Activated T-cell treated with anti-CD3 and anti-CD28 coated beads, Interleukin-2, amount 50 U/mL, for 72 hours (primary cell): ENCODE results near the gene MYRFL. TPM values are rescaled to one million over a fixed set of nuclear protein-coding genes. Genes with fewer than 3 reads are reported as not detected.
"Not testable (repeated sequence)": the region's sequence is repeated elsewhere in the genome, so short reads cannot be mapped to it uniquely, and the experiment has no call there.

Experiments
- ATAC-seq, 2 donors: fragments of 150-1000 bp; cut with Tn5 transposase; replicated peaks in 1 of 2; 2 replicates each; pipeline ENCODE4 v1.10.0; 2021; ENCODE audit warnings: moderate library complexity in 2 of 2, mild to moderate bottlenecking in 1 of 2
- DNase-seq, 2 donors: peaks; one replicate each; pipeline ENCODE4 v3.0.0; 2021 to 2022; ENCODE audit warnings: mixed read lengths in 1 of 2
- H3K27ac Mint-ChIP-seq: one replicate; pipeline ENCODE4 v1.8.0; 2022; ENCODE audit warnings: mild to moderate bottlenecking, moderate library complexity, mixed read lengths
- H3K27me3 Mint-ChIP-seq: one replicate; pipeline ENCODE4 v1.8.0; 2022; ENCODE audit warnings: low read depth, mixed read lengths
- H3K36me3 Mint-ChIP-seq, 2 donors: one replicate each; pipeline ENCODE4 v1.8.0; 2022; ENCODE audit warnings: mixed read lengths in 2 of 2, mild to moderate bottlenecking in 1 of 2; ENCODE audit not compliant: insufficient read depth in 2 of 2
- H3K4me1 Mint-ChIP-seq: one replicate; pipeline ENCODE4 v1.8.0; 2022; ENCODE audit warnings: low read depth, mixed read lengths
- H3K4me3 Mint-ChIP-seq, 2 donors: one replicate each; pipeline ENCODE4 v1.8.0; 2022; ENCODE audit warnings: mild to moderate bottlenecking in 2 of 2, mixed read lengths in 2 of 2, moderate library complexity in 2 of 2
- H3K9me3 Mint-ChIP-seq, 2 donors: one replicate each; pipeline ENCODE4 v1.8.0; 2022; ENCODE audit warnings: mixed read lengths in 2 of 2
- total RNA-seq, 2 donors: library from RNA; stranded (reverse); gene quantifications; one replicate each; pipeline ENCODE4 v1.2.3, GENCODE V29; 2022

Gene MYRFL
- total RNA-seq, 2 donors from 2014 or later, result 0.14 TPM; not detected in 1

GRCh38 chr12:69966839-69967238 lies 141.8 kb downstream of the MYRFL start:
- Mint-ChIP-seq H3K27ac (no peak overlapping the region), H3K9me3 (no peaks in the 10 kb centered on the region), H3K36me3 (no peaks in the 10 kb centered on the region), H3K27me3 (no peaks in the 10 kb centered on the region), H3K4me1 (no peaks in the 10 kb centered on the region), H3K4me3 (no peak overlapping the region)
- no peak for ATAC-seq
- DNase-seq, result no peak

- Mint-ChIP-seq H3K9me3 (no peaks in the 10 kb centered on the region), H3K4me3 (no peak overlapping the region), H3K36me3 (no peaks in the 10 kb centered on the region), H3K27ac (no peak overlapping the region), H3K4me1 (no peaks in the 10 kb centered on the region), H3K27me3 (no peaks in the 10 kb centered on the region)
- no peak for DNase-seq
- ATAC-seq, result no peak
Measured at GRCh38 chr12:69969011-69969410, 144.0 kb downstream of the MYRFL start.

- H3K27me3 Mint-ChIP-seq, result no peaks in the 10 kb centered on the region
- H3K4me1 Mint-ChIP-seq, result no peaks in the 10 kb centered on the region
- no peak overlapping the region for H3K27ac Mint-ChIP-seq
- DNase-seq, result no peak
- ATAC-seq, result no peak
- H3K4me3 Mint-ChIP-seq, result no peak overlapping the region
- no peaks in the 10 kb centered on the region for H3K9me3 Mint-ChIP-seq
- H3K36me3 Mint-ChIP-seq, result no peaks in the 10 kb centered on the region
Measured at GRCh38 chr12:69972136-69972535, 147.1 kb downstream of the MYRFL start.

- no peaks in the 10 kb centered on the region for H3K27me3 Mint-ChIP-seq
- H3K4me1 Mint-ChIP-seq, result no peaks in the 10 kb centered on the region
- DNase-seq (no peak), ATAC-seq (no peak)
- H3K36me3 Mint-ChIP-seq, result no peaks in the 10 kb centered on the region
- H3K9me3 Mint-ChIP-seq, result no peaks in the 10 kb centered on the region
- no peak overlapping the region for H3K4me3 Mint-ChIP-seq
- no peak overlapping the region for H3K27ac Mint-ChIP-seq
Measured at GRCh38 chr12:69978020-69978419, 153.0 kb downstream of the MYRFL start.

- no peak for DNase-seq
- H3K4me1 Mint-ChIP-seq, result no peaks in the 10 kb centered on the region
- H3K27me3 Mint-ChIP-seq, result no peaks in the 10 kb centered on the region
- ATAC-seq, result no peak
- no peak overlapping the region for H3K4me3 Mint-ChIP-seq
- H3K27ac Mint-ChIP-seq, result no peak overlapping the region
- no peaks in the 10 kb centered on the region for H3K9me3 Mint-ChIP-seq
- H3K36me3 Mint-ChIP-seq, result no peaks in the 10 kb centered on the region
Measured at GRCh38 chr12:69981881-69982475, 157.0 kb downstream of the MYRFL start.

GRCh38 chr12:69984241-69984640 lies 159.2 kb downstream of the MYRFL start:
- Mint-ChIP-seq H3K9me3 (no peaks in the 10 kb centered on the region), H3K4me1 (no peaks in the 10 kb centered on the region), H3K4me3 (no peak overlapping the region), H3K27ac (no peak overlapping the region), H3K36me3 (no peaks in the 10 kb centered on the region), H3K27me3 (no peaks in the 10 kb centered on the region)
- no peak for ATAC-seq
- no peak for DNase-seq

GRCh38 chr12:69985656-69986055 lies 160.6 kb downstream of the MYRFL start:
- H3K27me3 Mint-ChIP-seq, result no peaks in the 10 kb centered on the region
- H3K27ac Mint-ChIP-seq, result no peak overlapping the region
- no peak overlapping the region for H3K4me3 Mint-ChIP-seq
- DNase-seq, result peak in 1 of 2 donors; percentile 2
- ATAC-seq, result no peak
- H3K9me3 Mint-ChIP-seq, result no peaks in the 10 kb centered on the region
- no peaks in the 10 kb centered on the region for H3K36me3 Mint-ChIP-seq
- no peaks in the 10 kb centered on the region for H3K4me1 Mint-ChIP-seq

GRCh38 chr12:69986114-69986513 lies 161.1 kb downstream of the MYRFL start:
- no peak overlapping the region for H3K4me3 Mint-ChIP-seq
- no peaks in the 10 kb centered on the region for H3K4me1 Mint-ChIP-seq
- no peaks in the 10 kb centered on the region for H3K36me3 Mint-ChIP-seq
- no peak for ATAC-seq
- H3K27me3 Mint-ChIP-seq, result no peaks in the 10 kb centered on the region
- DNase-seq, result no peak
- no peaks in the 10 kb centered on the region for H3K9me3 Mint-ChIP-seq
- no peak overlapping the region for H3K27ac Mint-ChIP-seq

GRCh38 chr12:69987579-69988091 lies 162.6 kb downstream of the MYRFL start:
- H3K9me3 Mint-ChIP-seq, result peaks cover 0 to 3% of the 10 kb centered on the region in 2 donors
- H3K4me1 Mint-ChIP-seq, result no peaks in the 10 kb centered on the region
- no peak overlapping the region for H3K4me3 Mint-ChIP-seq
- no peak overlapping the region for H3K27ac Mint-ChIP-seq
- DNase-seq (no peak), ATAC-seq (no peak)
- H3K27me3 Mint-ChIP-seq, result no peaks in the 10 kb centered on the region
- no peaks in the 10 kb centered on the region for H3K36me3 Mint-ChIP-seq

GRCh38 chr12:69988481-69989321 lies 163.7 kb downstream of the MYRFL start:
- ATAC-seq (no peak), DNase-seq (no peak)
- H3K9me3 Mint-ChIP-seq, result peaks cover 0 to 3% of the 10 kb centered on the region in 2 donors
- no peaks in the 10 kb centered on the region for H3K36me3 Mint-ChIP-seq
- no peaks in the 10 kb centered on the region for H3K27me3 Mint-ChIP-seq
- H3K27ac Mint-ChIP-seq, result no peak overlapping the region
- H3K4me3 Mint-ChIP-seq, result no peak overlapping the region
- no peaks in the 10 kb centered on the region for H3K4me1 Mint-ChIP-seq

- ATAC-seq (no peak), DNase-seq (no peak)
- no peaks in the 10 kb centered on the region for H3K27me3 Mint-ChIP-seq
- H3K27ac Mint-ChIP-seq, result no peak overlapping the region
- no peaks in the 10 kb centered on the region for H3K36me3 Mint-ChIP-seq
- no peaks in the 10 kb centered on the region for H3K4me1 Mint-ChIP-seq
- H3K9me3 Mint-ChIP-seq, result peaks cover 0 to 3% of the 10 kb centered on the region in 2 donors
- H3K4me3 Mint-ChIP-seq, result no peak overlapping the region
Measured at GRCh38 chr12:69991690-69992288, 166.8 kb downstream of the MYRFL start.

- H3K9me3 Mint-ChIP-seq, result peaks cover 0 to 3% of the 10 kb centered on the region in 2 donors
- no peaks in the 10 kb centered on the region for H3K36me3 Mint-ChIP-seq
- no peak for ATAC-seq
- H3K27me3 Mint-ChIP-seq, result no peaks in the 10 kb centered on the region
- no peaks in the 10 kb centered on the region for H3K4me1 Mint-ChIP-seq
- H3K4me3 Mint-ChIP-seq, result no peak overlapping the region
- DNase-seq, result no peak
- H3K27ac Mint-ChIP-seq, result no peak overlapping the region
Measured at GRCh38 chr12:69993433-69993832, 168.4 kb downstream of the MYRFL start.

GRCh38 chr12:69994086-69994485 lies 169.1 kb downstream of the MYRFL start:
- not testable (repeated sequence) for H3K27me3 Mint-ChIP-seq, ATAC-seq, H3K4me3 Mint-ChIP-seq, DNase-seq, H3K9me3 Mint-ChIP-seq, H3K27ac Mint-ChIP-seq, H3K4me1 Mint-ChIP-seq, H3K36me3 Mint-ChIP-seq
